HL-60 (cell line): Measurements from ENCODE around the gene POSTN.

Source experiments
- DNase-seq, 2 experiments: peaks; one replicate each; pipeline ENCODE4 v3.0.0-alpha.2; 2010 to 2020; ENCODE audit warnings: low read depth in 1 of 2, low spot score in 1 of 2
- H3K27ac ChIP-seq: fragments of 250-450 bp; sonication (Bioruptor Pico); replicated peaks from 2 replicates; pipeline ENCODE4 v1.5.1; 2020; ENCODE audit warnings: mild to moderate bottlenecking, moderate library complexity
- H3K27me3 ChIP-seq: fragments of 250-450 bp; sonication (Bioruptor Pico); 2 replicates; pipeline ENCODE4 v1.5.1; 2021; ENCODE audit warnings: mild to moderate bottlenecking, moderate library complexity; ENCODE audit not compliant: insufficient read depth, poor library complexity, severe bottlenecking
- H3K4me3 ChIP-seq: replicated peaks from 2 replicates; pipeline ENCODE4 v1.5.1; 2011; ENCODE audit warnings: mild to moderate bottlenecking, control low read depth, low read length; ENCODE audit not compliant: insufficient read depth
- CTCF ChIP-seq: IDR thresholded peaks from one replicate; pipeline ENCODE4 v1.5.1; 2011; ENCODE audit warnings: low read length, control low read depth, inconsistent platforms; ENCODE audit not compliant: insufficient read depth
- GABPA ChIP-seq: IDR thresholded peaks from 2 replicates; pipeline ENCODE4 v1.6.1; 2012; ENCODE audit warnings: low read depth
- POLR2AphosphoS5 ChIP-seq: IDR thresholded peaks from 2 replicates; pipeline ENCODE4 v1.6.1; 2012; ENCODE audit warnings: low read depth
- SPI1 ChIP-seq: IDR thresholded peaks from 2 replicates; pipeline ENCODE4 v1.6.1; 2012; ENCODE audit warnings: low read depth, mild to moderate bottlenecking, borderline replicate concordance
- TF ChIP-seq, protein P1 (sequence below): IDR thresholded peaks from 2 replicates; pipeline ENCODE4 v1.6.1; 2012; ENCODE audit warnings: low read depth; ENCODE audit not compliant: insufficient replicate concordance

POSTN gene

DNA sequence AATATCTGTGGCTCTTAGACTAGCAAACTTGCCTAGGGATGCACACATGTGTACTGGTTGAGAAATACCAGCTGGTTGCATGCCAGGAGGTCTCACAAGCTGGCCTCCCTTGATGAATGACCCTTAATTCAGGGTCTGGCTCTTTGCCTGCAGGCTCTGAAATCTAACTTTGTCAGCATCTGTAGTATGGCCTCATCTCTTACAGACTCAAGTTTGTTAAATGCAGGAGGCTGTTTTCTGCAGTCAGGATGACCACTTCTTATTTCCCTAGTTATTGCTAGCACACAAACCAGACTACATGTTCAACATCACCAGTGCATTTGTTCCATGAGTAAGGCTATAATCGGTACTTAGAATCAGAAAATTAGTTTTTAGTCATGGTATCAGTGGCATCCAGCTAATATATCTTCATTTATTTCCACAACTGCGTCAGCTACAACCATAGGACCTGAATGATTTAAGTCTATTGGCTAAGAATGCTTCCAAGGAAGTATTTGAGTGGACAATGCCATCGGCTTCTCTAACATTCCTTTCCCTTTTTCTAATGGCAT is 23.3 kb upstream of the POSTN start:
- no peak overlapping the region for H3K4me3 ChIP-seq
- no peak for TF ChIP-seq POLR2AphosphoS5
- no peak for TF ChIP-seq SPI1
- no peak for TF ChIP-seq CTCF
- TF ChIP-seq GABPA: no peak
- TF ChIP-seq, protein P1, sequence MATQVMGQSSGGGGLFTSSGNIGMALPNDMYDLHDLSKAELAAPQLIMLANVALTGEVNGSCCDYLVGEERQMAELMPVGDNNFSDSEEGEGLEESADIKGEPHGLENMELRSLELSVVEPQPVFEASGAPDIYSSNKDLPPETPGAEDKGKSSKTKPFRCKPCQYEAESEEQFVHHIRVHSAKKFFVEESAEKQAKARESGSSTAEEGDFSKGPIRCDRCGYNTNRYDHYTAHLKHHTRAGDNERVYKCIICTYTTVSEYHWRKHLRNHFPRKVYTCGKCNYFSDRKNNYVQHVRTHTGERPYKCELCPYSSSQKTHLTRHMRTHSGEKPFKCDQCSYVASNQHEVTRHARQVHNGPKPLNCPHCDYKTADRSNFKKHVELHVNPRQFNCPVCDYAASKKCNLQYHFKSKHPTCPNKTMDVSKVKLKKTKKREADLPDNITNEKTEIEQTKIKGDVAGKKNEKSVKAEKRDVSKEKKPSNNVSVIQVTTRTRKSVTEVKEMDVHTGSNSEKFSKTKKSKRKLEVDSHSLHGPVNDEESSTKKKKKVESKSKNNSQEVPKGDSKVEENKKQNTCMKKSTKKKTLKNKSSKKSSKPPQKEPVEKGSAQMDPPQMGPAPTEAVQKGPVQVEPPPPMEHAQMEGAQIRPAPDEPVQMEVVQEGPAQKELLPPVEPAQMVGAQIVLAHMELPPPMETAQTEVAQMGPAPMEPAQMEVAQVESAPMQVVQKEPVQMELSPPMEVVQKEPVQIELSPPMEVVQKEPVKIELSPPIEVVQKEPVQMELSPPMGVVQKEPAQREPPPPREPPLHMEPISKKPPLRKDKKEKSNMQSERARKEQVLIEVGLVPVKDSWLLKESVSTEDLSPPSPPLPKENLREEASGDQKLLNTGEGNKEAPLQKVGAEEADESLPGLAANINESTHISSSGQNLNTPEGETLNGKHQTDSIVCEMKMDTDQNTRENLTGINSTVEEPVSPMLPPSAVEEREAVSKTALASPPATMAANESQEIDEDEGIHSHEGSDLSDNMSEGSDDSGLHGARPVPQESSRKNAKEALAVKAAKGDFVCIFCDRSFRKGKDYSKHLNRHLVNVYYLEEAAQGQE: no peak
- no peak for DNase-seq
- no peak overlapping the region for H3K27ac ChIP-seq
- no peaks in the 10 kb centered on the region for H3K27me3 ChIP-seq

GRCh38 chr13:37618554-37618953 is 20.0 kb upstream of the POSTN start:
- no peak overlapping the region for H3K4me3 ChIP-seq
- TF ChIP-seq SPI1 (no peak), GABPA (no peak), CTCF (no peak), POLR2AphosphoS5 (no peak)
- TF ChIP-seq, protein P1: no peak
- no peak for DNase-seq
- H3K27me3 ChIP-seq: no peaks in the 10 kb centered on the region
- H3K27ac ChIP-seq: no peak overlapping the region

- no peak for DNase-seq
- Histone ChIP-seq H3K27me3 (peaks cover 2% of the 10 kb centered on the region), H3K4me3 (no peak overlapping the region), H3K27ac (no peak overlapping the region)
- TF ChIP-seq, protein P1: no peak
- TF ChIP-seq GABPA: no peak
- no peak for TF ChIP-seq SPI1
- no peak for TF ChIP-seq POLR2AphosphoS5
- TF ChIP-seq CTCF: no peak
Observed at GRCh38 chr13:37617173-37617572, 18.6 kb upstream of the POSTN start.
